Loucy (cell line): ENCODE data around the gene PYGB.

Experiments
- CTCF ChIP-seq: fragments of 200-600 bp; sonication (generic); conservative IDR thresholded peaks from 2 replicates; pipeline ENCODE4 v1.5.1; 2014; ENCODE audit warnings: mild to moderate bottlenecking, antibody characterized with exemption, low read length
- EZH2phosphoT487 ChIP-seq: fragments of 200-600 bp; IDR thresholded peaks from 2 replicates; pipeline ENCODE4 v1.6.1; 2018; ENCODE audit warnings: antibody characterized with exemption, mild to moderate bottlenecking, moderate library complexity, borderline replicate concordance

DNA sequence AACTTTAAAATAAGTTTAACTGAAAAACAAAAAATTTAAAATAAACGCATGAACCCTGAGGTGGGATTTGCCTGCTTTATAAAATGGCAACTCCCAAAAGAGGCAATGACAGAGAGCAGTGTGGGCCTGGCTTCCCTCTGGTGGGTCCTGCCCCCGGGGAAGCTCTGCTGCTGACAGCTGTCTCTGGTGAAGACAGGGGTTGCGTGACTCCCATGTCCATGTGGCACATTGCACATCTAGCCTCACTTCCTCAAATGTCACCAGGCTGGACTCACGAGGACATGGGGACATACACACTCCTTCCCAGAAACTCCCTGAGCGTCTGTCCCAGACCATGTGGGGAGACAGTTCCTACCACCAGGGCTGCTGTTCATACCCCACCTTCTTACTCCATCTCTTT is 76.5 kb downstream of the PYGB start:
- TF ChIP-seq CTCF (no peak), EZH2phosphoT487 (no peak)
